Activated naive CD8-positive, alpha-beta T cell treated with anti-CD3 and anti-CD28 coated beads for 36 hours (primary cell): ENCODE results near the gene EDDM3A. TPM values are rescaled to one million over a fixed set of nuclear protein-coding genes. Genes with fewer than 3 reads are reported as not detected.

Experiments
- DNase-seq: peaks from one replicate; pipeline ENCODE4 v3.0.0; 2021
- H3K27ac Mint-ChIP-seq: one replicate; pipeline ENCODE4 v1.8.0; 2022; ENCODE audit warnings: mild to moderate bottlenecking, moderate library complexity, mixed read lengths
- H3K27me3 Mint-ChIP-seq: one replicate; pipeline ENCODE4 v1.8.0; 2022; ENCODE audit warnings: mild to moderate bottlenecking, mixed read lengths
- H3K36me3 Mint-ChIP-seq: one replicate; pipeline ENCODE4 v1.8.0; 2021; ENCODE audit warnings: mild to moderate bottlenecking, mixed read lengths
- H3K4me1 Mint-ChIP-seq: one replicate; pipeline ENCODE4 v1.8.0; 2021; ENCODE audit warnings: mixed read lengths
- H3K4me3 Mint-ChIP-seq: one replicate; pipeline ENCODE4 v1.8.0; 2022; ENCODE audit warnings: mild to moderate bottlenecking, moderate library complexity, mixed read lengths
- H3K9me3 Mint-ChIP-seq: one replicate; pipeline ENCODE4 v1.8.0; 2022; ENCODE audit warnings: mixed read lengths
- total RNA-seq, 2 experiments: library from RNA; stranded (reverse); gene quantifications; one replicate each; pipeline ENCODE4 v1.2.3, GENCODE V29; 2021

EDDM3A gene
- total RNA-seq, 2 experiments from 2014 or later, result not detected

DNA sequence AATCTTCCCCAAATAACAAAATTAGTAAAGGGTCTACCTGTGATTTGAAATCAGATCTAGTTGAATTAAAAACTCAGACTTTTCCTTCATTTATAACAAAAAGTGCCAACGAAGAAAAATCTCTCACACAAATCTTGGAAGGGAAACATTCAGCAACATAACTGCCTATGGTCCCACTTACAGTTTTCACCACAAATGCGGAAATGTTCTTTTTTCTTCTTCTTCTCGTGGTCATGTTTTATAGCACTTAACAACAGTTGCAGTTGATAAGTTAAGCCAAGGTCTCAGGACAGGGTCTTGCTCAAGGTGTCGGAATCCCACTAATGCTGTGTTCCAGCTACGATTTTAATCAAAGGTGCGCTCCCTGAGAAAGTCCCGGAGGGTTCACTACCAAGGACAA, 45.5 kb downstream of the EDDM3A start:
- H3K9me3 Mint-ChIP-seq, result no peaks in the 10 kb centered on the region
- H3K4me1 Mint-ChIP-seq, result no peaks in the 10 kb centered on the region

DNA sequence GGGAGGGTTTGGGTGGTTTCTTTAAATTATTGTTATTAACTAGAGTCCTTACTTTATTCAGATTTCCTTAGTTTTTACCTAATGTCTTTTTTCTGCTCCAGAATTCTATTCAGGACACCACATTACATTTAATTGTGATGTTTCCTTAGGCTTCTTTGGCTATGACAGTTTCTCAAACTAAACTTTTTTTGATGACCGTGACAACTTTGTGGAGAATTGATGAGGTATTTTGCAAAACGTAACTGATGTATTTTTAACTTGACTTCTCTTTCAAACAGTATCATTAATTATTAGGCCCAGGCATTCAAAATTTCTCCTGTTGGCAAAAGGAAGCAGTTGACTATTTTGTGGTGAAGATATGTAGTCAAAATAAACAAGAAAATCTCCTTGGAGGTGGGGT, 45.9 kb downstream of the EDDM3A start:
- H3K4me3 Mint-ChIP-seq, result no peak overlapping the region
- no peaks in the 10 kb centered on the region for H3K9me3 Mint-ChIP-seq
- H3K4me1 Mint-ChIP-seq, result no peaks in the 10 kb centered on the region
- H3K36me3 Mint-ChIP-seq, result no peaks in the 10 kb centered on the region
- H3K27me3 Mint-ChIP-seq, result no peaks in the 10 kb centered on the region
- DNase-seq, result no peak
- no peak overlapping the region for H3K27ac Mint-ChIP-seq

More for the DNA sequence above, 45.5 kb downstream of the EDDM3A start:
- DNase-seq, result no peak
- no peaks in the 10 kb centered on the region for H3K36me3 Mint-ChIP-seq
- no peak overlapping the region for H3K27ac Mint-ChIP-seq
- H3K4me3 Mint-ChIP-seq, result no peak overlapping the region
- H3K27me3 Mint-ChIP-seq, result no peaks in the 10 kb centered on the region

DNA sequence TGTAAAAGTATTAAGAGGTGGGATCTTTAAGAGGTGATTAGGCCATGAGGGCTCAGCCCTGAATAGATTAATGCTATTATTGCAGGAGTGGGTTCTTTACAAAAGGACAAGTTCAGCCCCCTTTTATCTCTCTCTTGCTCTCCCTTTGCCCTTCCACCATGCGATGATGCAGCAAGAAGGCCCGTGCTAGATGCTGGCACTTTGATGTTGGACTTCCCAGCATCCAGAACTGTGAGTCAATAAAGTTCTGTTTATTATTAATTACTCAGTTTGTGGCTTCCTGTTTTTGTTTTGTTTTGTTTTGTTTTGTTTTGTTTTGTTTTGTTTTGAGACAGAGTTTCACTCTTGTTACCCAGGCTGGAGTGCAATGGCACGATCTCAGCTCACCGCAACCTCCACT, 46.9 kb downstream of the EDDM3A start:
- H3K9me3 Mint-ChIP-seq, result no peaks in the 10 kb centered on the region
- no peak overlapping the region for H3K4me3 Mint-ChIP-seq
- DNase-seq, result no peak
- no peaks in the 10 kb centered on the region for H3K4me1 Mint-ChIP-seq
- no peaks in the 10 kb centered on the region for H3K27me3 Mint-ChIP-seq
- no peak overlapping the region for H3K27ac Mint-ChIP-seq
- no peaks in the 10 kb centered on the region for H3K36me3 Mint-ChIP-seq

DNA sequence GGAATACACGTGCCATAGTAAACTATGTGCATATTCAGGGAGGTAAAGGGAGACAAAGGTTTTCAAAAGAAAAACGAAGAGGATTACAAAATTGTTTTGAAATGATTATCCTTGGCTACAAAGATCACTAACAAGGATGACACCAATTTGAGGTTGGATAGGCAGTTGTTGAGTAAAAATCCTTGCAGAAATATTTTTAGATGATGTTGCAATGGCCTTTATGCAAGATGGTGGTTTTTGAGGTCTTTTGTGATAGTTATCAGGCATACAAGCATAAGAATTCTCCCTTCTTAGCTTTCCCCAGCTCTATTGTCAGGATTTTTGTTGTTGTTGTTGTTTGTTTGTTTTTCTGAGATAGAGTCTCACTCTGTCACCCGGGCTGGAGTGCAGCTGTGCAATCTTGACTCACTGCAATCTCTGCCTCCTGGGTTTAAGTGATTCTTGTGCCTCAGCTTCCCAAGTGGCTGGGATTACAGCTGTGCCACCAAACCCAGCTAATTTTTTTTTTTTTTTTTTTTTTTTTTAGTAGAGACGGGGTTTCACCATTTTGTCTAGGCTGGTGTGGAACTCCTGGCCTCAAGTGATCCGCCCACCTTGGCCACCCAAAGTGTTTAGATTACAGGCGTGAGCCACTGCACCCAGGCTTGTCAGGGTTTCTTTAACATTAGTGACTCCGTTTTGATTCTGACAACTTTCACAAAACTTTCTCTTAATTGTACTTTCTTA, 49.1 kb downstream of the EDDM3A start:
- no peaks in the 10 kb centered on the region for H3K9me3 Mint-ChIP-seq
- H3K27me3 Mint-ChIP-seq, result no peaks in the 10 kb centered on the region
- DNase-seq, result no peak
- H3K36me3 Mint-ChIP-seq, result no peaks in the 10 kb centered on the region
- H3K4me3 Mint-ChIP-seq, result no peak overlapping the region
- no peak overlapping the region for H3K27ac Mint-ChIP-seq
- H3K4me1 Mint-ChIP-seq, result no peaks in the 10 kb centered on the region

DNA sequence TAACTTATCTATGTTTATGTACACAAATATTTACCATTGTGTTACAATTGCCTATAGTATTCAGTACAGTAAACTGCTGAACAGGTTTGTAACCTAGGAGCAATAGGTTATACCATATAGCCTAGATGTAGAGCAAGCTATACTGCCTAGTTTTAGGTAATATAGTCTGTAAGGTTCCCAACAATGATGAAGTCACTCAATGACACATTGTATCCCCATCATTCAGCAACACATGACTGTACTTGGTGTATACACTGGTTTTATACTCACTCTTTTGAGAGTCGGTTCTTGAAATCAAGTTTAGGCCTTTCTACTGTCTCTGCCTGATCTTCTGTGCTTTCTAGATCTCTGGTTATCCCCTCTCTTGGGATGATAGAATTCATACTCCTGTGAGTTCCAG, 51.5 kb downstream of the EDDM3A start:
- Mint-ChIP-seq H3K36me3 (no peaks in the 10 kb centered on the region), H3K4me3 (no peak overlapping the region), H3K27ac (no peak overlapping the region), H3K9me3 (no peaks in the 10 kb centered on the region), H3K27me3 (peaks cover 6% of the 10 kb centered on the region), H3K4me1 (no peaks in the 10 kb centered on the region)
- DNase-seq, result no peak

Other genes starting within 250 kb of the EDDM3A start
- gene RNASE10, start 240.3 kb upstream of the EDDM3A start, total RNA-seq, result under 1 TPM; 0.24 to 0.25 TPM
- gene RNASE9, start 184.8 kb upstream of the EDDM3A start, total RNA-seq, result not detected
- gene RNASE11, start 157.9 kb upstream of the EDDM3A start, total RNA-seq, result not detected
- not detected for gene RNASE12, start 154.5 kb upstream of the EDDM3A start, total RNA-seq
- gene OR6S1, start 104.2 kb upstream of the EDDM3A start, total RNA-seq, result not detected
- under 1 TPM; 0.35 to 0.68 TPM for gene RNASE4, start 61.3 kb upstream of the EDDM3A start, total RNA-seq
- gene ANG, start 57.1 kb upstream of the EDDM3A start, total RNA-seq, result 1 to 10 TPM; 1.1 to 1.3 TPM
- gene EDDM3B, start 22.5 kb downstream of the EDDM3A start, total RNA-seq, result not detected
- gene RNASE6, start 35.4 kb downstream of the EDDM3A start, total RNA-seq, result under 1 TPM; 0.35 to 0.40 TPM
- gene RNASE1, start 57.0 kb downstream of the EDDM3A start, total RNA-seq, result not detected
- not detected for gene RNASE3, start 145.5 kb downstream of the EDDM3A start, total RNA-seq
- not detected for gene RNASE2, start 209.6 kb downstream of the EDDM3A start, total RNA-seq
- gene METTL17, start 244.1 kb downstream of the EDDM3A start, total RNA-seq, result 10 to 100 TPM; 94.1 to 99.1 TPM